GM23248 (cell line): ENCODE results near the gene DOK7.

Experiments used
- EZH2 ChIP-seq: fragments of 200-600 bp; sonication (generic); IDR thresholded peaks from 2 replicates; pipeline ENCODE4 v1.6.1; 2018; ENCODE audit warnings: antibody characterized with exemption, mild to moderate bottlenecking; ENCODE audit not compliant: insufficient read depth, poor library complexity, severe bottlenecking
- EZH2phosphoT487 ChIP-seq: fragments of 200-600 bp; sonication (generic); IDR thresholded peaks from 2 replicates; pipeline ENCODE4 v1.6.1; 2018; ENCODE audit warnings: antibody characterized with exemption, moderate library complexity, mild to moderate bottlenecking, low read depth; ENCODE audit not compliant: insufficient read depth

DNA sequence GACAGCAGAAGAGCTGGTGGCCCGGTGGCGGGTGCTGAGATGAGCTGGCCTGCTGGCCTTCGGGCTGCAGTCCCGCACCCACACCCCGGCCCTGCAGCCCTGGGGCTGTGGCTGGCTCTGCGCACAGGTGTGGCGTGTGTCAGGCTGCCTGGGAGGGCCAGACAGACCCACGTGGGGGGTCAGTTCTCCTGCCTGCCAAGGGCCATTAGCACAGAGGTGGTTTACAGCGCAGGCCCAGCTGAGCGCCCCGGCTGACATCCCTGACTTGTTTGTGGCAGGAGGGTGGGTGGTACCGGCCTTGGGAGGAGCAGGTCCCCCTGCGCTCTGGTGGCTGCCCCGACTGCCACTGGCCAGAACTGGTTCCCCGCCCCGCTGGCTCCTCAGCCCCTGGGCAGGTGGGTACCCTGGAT, 30.7 kb upstream of the DOK7 start:
- TF ChIP-seq EZH2 (no peak), EZH2phosphoT487 (no peak)
